B cell (primary cell): ENCODE results near the gene CASZ1. TPM values are rescaled to one million over a fixed set of nuclear protein-coding genes. Genes with fewer than 3 reads are reported as not detected.

Experiments
- ATAC-seq: fragments of 200-7000 bp; cut with Tn5 transposase; one replicate; pipeline ENCODE4 v1.10.0; 2021; ENCODE audit warnings: low read depth, mild to moderate bottlenecking, moderate number of reproducible peaks, moderate library complexity
- CTCF ChIA-PET: fragments of 350-600 bp; sonication (Branson Sonifier 250); formaldehyde crosslinking; loops from one replicate; lab custom pipeline; 2021; ENCODE audit warnings: antibody characterized with exemption, inconsistent platforms; lab: Charles Lee
- POLR2A ChIA-PET: fragments of 350-600 bp; sonication (Branson Sonifier 250); formaldehyde crosslinking; loops from one replicate; lab custom pipeline; 2021; ENCODE audit warnings: antibody characterized with exemption; lab: Charles Lee
- DNase-seq: peaks from one replicate; pipeline ENCODE4 v3.0.0; 2013
- H2AFZ ChIP-seq: 2 replicates; pipeline ENCODE4 v1.6.1; 2012; ENCODE audit warnings: mild to moderate bottlenecking, low read depth, low read length; ENCODE audit not compliant: insufficient read depth, poor library complexity, severe bottlenecking
- H3K27ac ChIP-seq, 2 donors: 1 replicate in 1 of 2; 2 replicates in 1 of 2; pipeline ENCODE4 v1.5.1; 2012 to 2013; ENCODE audit warnings: low read length in 2 of 2, mild to moderate bottlenecking in 2 of 2, moderate library complexity in 1 of 2
- H3K27me3 ChIP-seq, 4 experiments: fragments of 200-600 bp in 1 of 4; sonication (generic) in 1 of 4; replicated peaks in 1 of 4; 1 replicate in 2 of 4; 2 replicates in 2 of 4; pipeline versions ENCODE4 v1.6.1 to v1.7.0; 2013 to 2016; ENCODE audit warnings: low read length in 3 of 4, mild to moderate bottlenecking in 2 of 4, mixed read lengths in 1 of 4, moderate library complexity in 1 of 4; ENCODE audit not compliant: insufficient read depth in 4 of 4, control insufficient read depth in 3 of 4; ENCODE audit errors: control extremely low read depth in 1 of 4
- H3K36me3 ChIP-seq, 2 experiments: replicated peaks in 1 of 2; 1 replicate in 1 of 2; 2 replicates in 1 of 2; pipeline versions ENCODE4 v1.6.1 to v1.7.1; 2013; ENCODE audit warnings: low read length in 1 of 2; ENCODE audit not compliant: insufficient read depth in 2 of 2, control insufficient read depth in 1 of 2; ENCODE audit errors: control extremely low read depth in 1 of 2, extremely low read depth in 1 of 2
- H3K4me1 ChIP-seq, 2 donors: fragments of 200-600 bp in 1 of 2; sonication (generic) in 1 of 2; 1 replicate in 1 of 2; 2 replicates in 1 of 2; pipeline versions ENCODE4 v1.5.1 to v1.6.1; 2013 to 2017; ENCODE audit warnings: low read length in 2 of 2; ENCODE audit not compliant: control insufficient read depth in 2 of 2, insufficient read depth in 2 of 2
- H3K4me2 ChIP-seq: replicated peaks from 2 replicates; pipeline ENCODE3; 2012; ENCODE audit warnings: mild to moderate bottlenecking, low read depth, low read length; ENCODE audit not compliant: poor library complexity, severe bottlenecking
- H3K4me3 ChIP-seq, 5 experiments: fragments of 200-600 bp in 1 of 5; sonication (generic) in 1 of 5; 1 replicate in 3 of 5; 2 replicates in 2 of 5; pipeline versions ENCODE4 v1.5.1 to v1.7.0; 2011 to 2016; ENCODE audit warnings: low read length in 4 of 5, mild to moderate bottlenecking in 4 of 5, low read depth in 2 of 5, control low read depth in 1 of 5, moderate library complexity in 1 of 5; ENCODE audit not compliant: insufficient read depth in 1 of 5; ENCODE audit errors: control extremely low read depth in 1 of 5, extremely low read depth in 1 of 5
- H3K79me2 ChIP-seq: fragments of 200-600 bp; sonication (generic); one replicate; pipeline ENCODE4 v1.6.0; 2016; ENCODE audit warnings: low read length; ENCODE audit not compliant: control insufficient read depth, insufficient read depth
- H3K9ac ChIP-seq: fragments of 200-600 bp; sonication (generic); 2 replicates; pipeline ENCODE4 v1.6.1; 2017; ENCODE audit warnings: mild to moderate bottlenecking, low read length, moderate library complexity
- H3K9me3 ChIP-seq, 3 donors: one replicate each; pipeline versions ENCODE4 v1.6.1 to v1.7.1; 2013; ENCODE audit warnings: low read length in 2 of 3; ENCODE audit not compliant: control insufficient read depth in 2 of 3, insufficient read depth in 1 of 3; ENCODE audit errors: control extremely low read depth in 1 of 3
- H4K20me1 ChIP-seq: 2 replicates; pipeline ENCODE4 v1.6.0; 2012; ENCODE audit warnings: mild to moderate bottlenecking, low read length; ENCODE audit not compliant: insufficient read depth, control insufficient read depth, poor library complexity, severe bottlenecking
- H3K27ac Mint-ChIP-seq: one replicate; pipeline ENCODE4 v1.8.0; 2021; ENCODE audit warnings: mixed read lengths
- H3K27me3 Mint-ChIP-seq: one replicate; pipeline ENCODE4 v1.8.0; 2021; ENCODE audit warnings: mixed read lengths
- H3K4me1 Mint-ChIP-seq: one replicate; pipeline ENCODE4 v1.8.0; 2021; ENCODE audit warnings: mixed read lengths
- H3K4me3 Mint-ChIP-seq: one replicate; pipeline ENCODE4 v1.8.0; 2021; ENCODE audit warnings: mixed read lengths
- H3K9me3 Mint-ChIP-seq: one replicate; pipeline ENCODE4 v1.8.0; 2022; ENCODE audit warnings: mixed read lengths; ENCODE audit not compliant: insufficient read depth
- EZH2 ChIP-seq: IDR thresholded peaks from 2 replicates; pipeline ENCODE4 v1.6.1; 2012; ENCODE audit warnings: borderline replicate concordance, low read depth, mild to moderate bottlenecking, moderate library complexity, low read length; ENCODE audit not compliant: insufficient read depth, poor library complexity, severe bottlenecking
- WGBS: methylation state at CpG from one replicate; pipeline ENCODE4 v1.1.5; 2013; ENCODE audit warnings: missing lambda C conversion rate; ENCODE audit not compliant: insufficient coverage; 5-methylcytosine and 5-hydroxymethylcytosine counted together
- intact Hi-C: fragments of 100-400 bp; cut with micrococcal nuclease; formaldehyde crosslinking; loops from one replicate; pipeline ENCODE4 v1.10.0; 2022
- polyA plus RNA-seq: library from polyadenylated mRNA; depleted of rRNA; stranded (reverse); fragments of >200 nt; gene quantifications from 2 replicates; pipeline ENCODE4 v1.2.3, GENCODE V29; 2012
- total RNA-seq, 2 donors: library from RNA; stranded (reverse); fragments of 120-200 nt in 1 of 2; gene quantifications; 1 replicate in 1 of 2; 2 replicates in 1 of 2; pipeline versions ENCODE4 v1.2.3 to v1.2.4, GENCODE V29; 2013 to 2022
- TF ChIP-seq, protein P1 (sequence below): fragments of 200-600 bp; IDR thresholded peaks from one replicate; pipeline ENCODE4 v1.8.0; 2022; ENCODE audit warnings: antibody characterized with exemption, mild to moderate bottlenecking

Gene CASZ1
- total and polyA plus RNA-seq, 2 donors (not counting 1 experiment from before 2014, with no cell fraction given) = 9.5 to 27.2 TPM

DNA sequence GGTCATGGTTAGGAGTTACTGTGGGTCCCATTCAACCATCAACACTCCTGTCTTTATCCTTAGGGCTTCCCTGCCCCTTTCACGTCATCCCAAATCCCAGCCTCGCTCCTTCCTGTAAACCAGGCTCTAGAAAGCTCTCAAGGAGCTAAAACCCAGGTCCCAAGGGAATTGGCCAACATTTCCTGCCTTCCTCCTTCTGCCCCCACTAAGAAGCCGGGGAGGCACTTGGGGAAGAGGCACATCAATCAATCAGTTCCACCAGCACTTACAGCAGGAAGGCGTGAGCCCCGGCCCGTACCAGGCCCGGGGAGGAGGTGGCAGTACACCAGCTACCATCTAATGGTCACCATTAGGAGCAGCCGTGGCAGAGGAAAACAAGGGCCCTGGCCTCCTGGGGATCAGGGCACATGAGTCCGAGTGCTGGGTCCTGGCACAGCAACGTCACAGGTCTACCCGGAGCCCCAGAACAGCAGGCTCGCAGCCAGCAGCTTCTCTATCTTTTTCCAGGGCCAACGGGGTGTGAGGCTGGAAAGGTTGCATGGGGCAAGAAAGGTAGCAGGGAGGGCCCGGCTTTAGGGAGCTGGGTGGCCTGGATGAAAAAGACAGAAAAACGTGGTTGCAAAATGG is 108.6 kb downstream of the CASZ1 start:
- intact Hi-C loops = no loop called here
- Histone ChIP-seq H3K4me1 (peaks cover 12 to 16% of the 10 kb centered on the region in 2 donors), H3K9me3 (no peaks in the 10 kb centered on the region), H3K4me3 (no peak overlapping the region), H3K4me2 (no peak overlapping the region), H3K79me2 (peaks cover 98% of the 10 kb centered on the region), H4K20me1 (peaks cover 100% of the 10 kb centered on the region), H3K27me3 (no peaks in the 10 kb centered on the region), H3K36me3 (peaks cover 0 to 10% of the 10 kb centered on the region in 2 experiments), H3K27ac (no peak overlapping the region), H3K9ac (no peak overlapping the region), H2AFZ (no peak overlapping the region)
- whole genome bisulfite sequencing = 75% methylated on average over 15 of the region's 15 CpGs
- ChIA-PET POLR2A (no interaction called here), CTCF (no interaction called here)
- H3K27ac Mint-ChIP-seq = no peak overlapping the region
- no peaks in the 10 kb centered on the region for H3K9me3 Mint-ChIP-seq
- no peak for DNase-seq
- no peak overlapping the region for H3K4me3 Mint-ChIP-seq
- H3K27me3 Mint-ChIP-seq = no peaks in the 10 kb centered on the region
- peaks cover 11% of the 10 kb centered on the region for H3K4me1 Mint-ChIP-seq
- no peak for TF ChIP-seq EZH2
- TF ChIP-seq, protein P1, sequence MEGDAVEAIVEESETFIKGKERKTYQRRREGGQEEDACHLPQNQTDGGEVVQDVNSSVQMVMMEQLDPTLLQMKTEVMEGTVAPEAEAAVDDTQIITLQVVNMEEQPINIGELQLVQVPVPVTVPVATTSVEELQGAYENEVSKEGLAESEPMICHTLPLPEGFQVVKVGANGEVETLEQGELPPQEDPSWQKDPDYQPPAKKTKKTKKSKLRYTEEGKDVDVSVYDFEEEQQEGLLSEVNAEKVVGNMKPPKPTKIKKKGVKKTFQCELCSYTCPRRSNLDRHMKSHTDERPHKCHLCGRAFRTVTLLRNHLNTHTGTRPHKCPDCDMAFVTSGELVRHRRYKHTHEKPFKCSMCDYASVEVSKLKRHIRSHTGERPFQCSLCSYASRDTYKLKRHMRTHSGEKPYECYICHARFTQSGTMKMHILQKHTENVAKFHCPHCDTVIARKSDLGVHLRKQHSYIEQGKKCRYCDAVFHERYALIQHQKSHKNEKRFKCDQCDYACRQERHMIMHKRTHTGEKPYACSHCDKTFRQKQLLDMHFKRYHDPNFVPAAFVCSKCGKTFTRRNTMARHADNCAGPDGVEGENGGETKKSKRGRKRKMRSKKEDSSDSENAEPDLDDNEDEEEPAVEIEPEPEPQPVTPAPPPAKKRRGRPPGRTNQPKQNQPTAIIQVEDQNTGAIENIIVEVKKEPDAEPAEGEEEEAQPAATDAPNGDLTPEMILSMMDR = no peak
- no peak for ATAC-seq

- WGBS = 100% methylated on average over 7 of the region's 7 CpGs
- H3K9ac ChIP-seq = no peak overlapping the region
Observed at GRCh38 chr1:10687251-10687651, 109.2 kb downstream of the CASZ1 start.

More at GRCh38 chr1:10687251-10687651, 109.2 kb downstream of the CASZ1 start:
- H3K4me3 Mint-ChIP-seq = no peak overlapping the region
- H3K4me1 Mint-ChIP-seq = peaks cover 6% of the 10 kb centered on the region
- Histone ChIP-seq H3K4me2 (no peak overlapping the region), H3K9me3 (no peaks in the 10 kb centered on the region), H3K27ac (no peak overlapping the region), H2AFZ (no peak overlapping the region), H3K36me3 (peaks cover 0 to 10% of the 10 kb centered on the region in 2 experiments), H3K4me3 (no peak overlapping the region), H3K79me2 (peaks cover 98% of the 10 kb centered on the region), H3K27me3 (no peaks in the 10 kb centered on the region), H4K20me1 (peaks cover 98% of the 10 kb centered on the region), H3K4me1 (peaks cover 6 to 9% of the 10 kb centered on the region in 2 donors)
- no peak overlapping the region for H3K27ac Mint-ChIP-seq
- intact Hi-C loops = no loop called here
- CTCF ChIA-PET = no interaction called here
- H3K9me3 Mint-ChIP-seq = no peaks in the 10 kb centered on the region
- POLR2A ChIA-PET = no interaction called here
- ATAC-seq (no peak), DNase-seq (no peak)
- H3K27me3 Mint-ChIP-seq = no peaks in the 10 kb centered on the region
- TF ChIP-seq, protein P1 = no peak
